8988T (cell line): ENCODE measurements around the gene KCNQ2.
"Not testable (repeated sequence)": the region's sequence is repeated elsewhere in the genome, so short reads cannot be mapped to it uniquely, and the experiment has no call there.

ENCODE experiments used
- DNase-seq: peaks from one replicate; pipeline ENCODE4 v3.0.0; 2011

Gene KCNQ2

GRCh38 chr20:63471981-63472831 is at the start of gene KCNQ2:
Gene KCNQ2 (minus strand): TSS chr20:63472655. CDS start chr20:63472463, 192 bp downstream.
- DNase-seq, result no peak

- DNase-seq, result peak; percentile 61
Measured at GRCh38 chr20:63521602-63522001, 49.1 kb upstream of the KCNQ2 start.

- DNase-seq, result peak; percentile 86
Measured at GRCh38 chr20:63520934-63521601, 48.6 kb upstream of the KCNQ2 start.

- peak; percentile 98 for DNase-seq
Measured at GRCh38 chr20:63520504-63520933, 48.1 kb upstream of the KCNQ2 start, which contains the start of gene PPDPF. Gene PPDPF (plus strand): TSS chr20:63520765. CDS start chr20:63521309, 544 bp downstream.

GRCh38 chr20:63519668-63520503 is 47.4 kb upstream of the KCNQ2 start:
- peak; percentile 92 for DNase-seq

GRCh38 chr20:63518946-63519667 is 46.7 kb upstream of the KCNQ2 start:
- DNase-seq, result no peak

- DNase-seq, result no peak
Measured at GRCh38 chr20:63518351-63518861, 46.0 kb upstream of the KCNQ2 start.

GRCh38 chr20:63517376-63518309 is 45.2 kb upstream of the KCNQ2 start:
- no peak for DNase-seq

- not testable (repeated sequence) for DNase-seq
Measured at GRCh38 chr20:63514520-63514919, 42.1 kb upstream of the KCNQ2 start.

- no peak for DNase-seq
Measured at GRCh38 chr20:63513207-63513606, 40.8 kb upstream of the KCNQ2 start.

- no peak for DNase-seq
Measured at GRCh38 chr20:63509088-63509564, 36.7 kb upstream of the KCNQ2 start.

GRCh38 chr20:63508072-63508768 is 35.8 kb upstream of the KCNQ2 start:
- no peak for DNase-seq

GRCh38 chr20:63507083-63507743 is 34.8 kb upstream of the KCNQ2 start:
- no peak for DNase-seq

- DNase-seq, result no peak
Measured at GRCh38 chr20:63505723-63506122, 33.3 kb upstream of the KCNQ2 start.

GRCh38 chr20:63505281-63505680 is 32.8 kb upstream of the KCNQ2 start:
- DNase-seq, result no peak

GRCh38 chr20:63504642-63505041 is 32.2 kb upstream of the KCNQ2 start:
- no peak for DNase-seq

GRCh38 chr20:63503524-63503923 is 31.1 kb upstream of the KCNQ2 start:
- DNase-seq, result no peak

- DNase-seq, result no peak
Measured at GRCh38 chr20:63502671-63503172, 30.3 kb upstream of the KCNQ2 start.
